ENCODE measurements around the gene ABR. TPM values are rescaled to one million over a fixed set of nuclear protein-coding genes. Genes with fewer than 3 reads are reported as not detected.

Gene ABR
- total RNA-seq, 2 donors from 2014 or later = 243 to 326 TPM

- H3K27ac ChIP-seq = peak overlapping the region; percentile 96
- H3K4me3 ChIP-seq = no peak overlapping the region
- no peaks in the 10 kb centered on the region for H3K36me3 ChIP-seq
These were observed 68.8 kb downstream of the ABR start for GRCh38 chr17:1110862-1111598.

GRCh38 chr17:1110541-1110861, 69.3 kb downstream of the ABR start:
- H3K36me3 ChIP-seq = no peaks in the 10 kb centered on the region
- peak; percentile 83 for DNase-seq
- H3K9ac ChIP-seq (ENCODE audit: low read depth in 2 of 2, low read length in 2 of 2) = peak overlapping the region; percentile 95 to 97
- H3K27me3 ChIP-seq = no peaks in the 10 kb centered on the region
- no peaks in the 10 kb centered on the region for H3K9me3 ChIP-seq
- H3K4me1 ChIP-seq = peaks cover 34% of the 10 kb centered on the region
- no peak for TF ChIP-seq CTCF (IDR thresholded peaks at IDR 0.05)
- intact Hi-C loops (cut with DNase I) = no loop called here
- no peak overlapping the region for H3K4me3 ChIP-seq
- peak overlapping the region; percentile 96 for H3K27ac ChIP-seq

More at GRCh38 chr17:1110862-1111598, 68.8 kb downstream of the ABR start:
- intact Hi-C loops (cut with DNase I) = no loop called here
- peak; percentile 56 for DNase-seq
- Histone ChIP-seq H3K9ac (ENCODE audit: low read depth in 2 of 2, low read length in 2 of 2) (peak overlapping the region; percentile 95 to 97), H3K4me1 (peaks cover 31% of the 10 kb centered on the region), H3K9me3 (no peaks in the 10 kb centered on the region), H3K27me3 (no peaks in the 10 kb centered on the region)
- TF ChIP-seq CTCF (IDR thresholded peaks at IDR 0.05) = no peak

- Histone ChIP-seq H3K36me3 (no peaks in the 10 kb centered on the region), H3K9ac (ENCODE audit: low read depth in 2 of 2, low read length in 2 of 2) (peak overlapping the region; percentile 95 to 97), H3K9me3 (no peaks in the 10 kb centered on the region), H3K27me3 (no peaks in the 10 kb centered on the region), H3K27ac (peak overlapping the region; percentile 96), H3K4me3 (peak overlapping the region; percentile 80), H3K4me1 (peaks cover 32% of the 10 kb centered on the region)
- TF ChIP-seq CTCF (IDR thresholded peaks at IDR 0.05) = no peak
- peak; percentile 92 for DNase-seq
- intact Hi-C loops (cut with DNase I) = no loop called here
These were observed 69.9 kb downstream of the ABR start for GRCh38 chr17:1109606-1110540.

- peak overlapping the region; percentile 80 for H3K4me3 ChIP-seq
- peaks cover 29% of the 10 kb centered on the region for H3K4me1 ChIP-seq
- H3K27ac ChIP-seq = peak overlapping the region; percentile 96
- DNase-seq = peak; percentile 57
- no peaks in the 10 kb centered on the region for H3K27me3 ChIP-seq
- intact Hi-C loops (cut with DNase I) = no loop called here
- H3K9ac ChIP-seq (ENCODE audit: low read depth in 2 of 2, low read length in 2 of 2) = peak overlapping the region; percentile 95 to 97
- no peak for TF ChIP-seq CTCF (IDR thresholded peaks at IDR 0.05)
- H3K36me3 ChIP-seq = no peaks in the 10 kb centered on the region
- H3K9me3 ChIP-seq = no peaks in the 10 kb centered on the region
These were observed 70.8 kb downstream of the ABR start for GRCh38 chr17:1108765-1109605.

GRCh38 chr17:1108478-1108764, 71.4 kb downstream of the ABR start:
- Histone ChIP-seq H3K9me3 (no peaks in the 10 kb centered on the region), H3K27me3 (no peaks in the 10 kb centered on the region), H3K4me3 (peak overlapping the region; percentile 80), H3K9ac (ENCODE audit: low read depth in 2 of 2, low read length in 2 of 2) (peak overlapping the region; percentile 84 to 95), H3K27ac (peak overlapping the region; percentile 96), H3K4me1 (peaks cover 29% of the 10 kb centered on the region), H3K36me3 (no peaks in the 10 kb centered on the region)
- DNase-seq = peak; percentile 61
- TF ChIP-seq CTCF (IDR thresholded peaks at IDR 0.05) = no peak
- intact Hi-C loops (cut with DNase I) = no loop called here

Data from colonic mucosa (tissue), 4 donors.